HG02885 (cell line): Measurements from ENCODE around the gene ATP2A2.
A peak's percentile ranks its signal among the peaks of the same experiment; 100 is the strongest.
"Not testable (repeated sequence)": the region's sequence is repeated elsewhere in the genome, so short reads cannot be mapped to it uniquely, and the experiment has no call there.

ENCODE experiments used
- ATAC-seq: cut with Tn5 transposase; IDR thresholded peaks from one replicate; pipeline ENCODE4 v1.9.1; 2021; ENCODE audit warnings: mild to moderate bottlenecking; ENCODE audit not compliant: unreplicated experiment, poor library complexity

The ATP2A2 gene

DNA sequence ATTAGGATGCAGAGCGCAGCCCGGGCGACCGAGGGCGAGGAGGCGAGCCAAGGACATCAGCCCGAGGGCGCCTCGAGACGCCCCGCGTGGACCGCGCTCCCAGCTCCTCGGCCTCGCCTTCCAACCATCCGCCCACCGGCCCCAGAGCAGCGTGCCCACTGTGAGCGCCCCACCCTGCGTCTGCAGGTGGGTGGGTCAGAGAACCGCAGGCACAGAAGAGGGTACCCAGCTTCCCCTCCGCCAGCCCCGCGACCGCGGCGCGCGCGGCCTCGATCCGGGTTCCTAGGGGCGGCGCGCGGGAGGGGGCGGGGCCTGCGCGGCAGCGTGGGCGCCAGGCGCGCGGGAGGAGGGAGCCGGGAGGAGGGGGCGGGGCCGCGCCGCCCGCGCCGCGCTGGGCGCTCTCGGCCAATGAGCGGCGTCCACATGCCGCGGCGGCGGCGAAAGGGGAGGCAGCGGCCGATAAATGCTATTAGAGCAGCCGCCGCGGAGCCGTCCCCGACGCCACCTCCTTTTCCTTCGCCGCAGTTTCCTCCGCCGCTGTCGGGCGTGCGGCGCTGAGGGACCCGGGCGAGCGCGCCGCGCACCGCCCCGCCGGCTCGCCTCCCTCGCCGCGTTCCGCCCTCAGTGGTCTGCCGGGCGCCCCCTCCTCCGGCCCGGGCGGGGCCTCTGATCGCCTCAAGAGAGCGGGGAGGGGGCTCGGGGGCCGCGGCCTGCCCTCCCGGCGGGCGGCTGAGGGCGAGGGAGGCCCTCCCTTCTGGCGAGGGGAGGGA, at the start of gene ATP2A2:
ATP2A2 (plus strand) TSS at position 469 of the 770 bp plus-strand sequence. CDS start 543 bp downstream, outside the sequence.
- ATAC-seq, result peak; percentile 78

DNA sequence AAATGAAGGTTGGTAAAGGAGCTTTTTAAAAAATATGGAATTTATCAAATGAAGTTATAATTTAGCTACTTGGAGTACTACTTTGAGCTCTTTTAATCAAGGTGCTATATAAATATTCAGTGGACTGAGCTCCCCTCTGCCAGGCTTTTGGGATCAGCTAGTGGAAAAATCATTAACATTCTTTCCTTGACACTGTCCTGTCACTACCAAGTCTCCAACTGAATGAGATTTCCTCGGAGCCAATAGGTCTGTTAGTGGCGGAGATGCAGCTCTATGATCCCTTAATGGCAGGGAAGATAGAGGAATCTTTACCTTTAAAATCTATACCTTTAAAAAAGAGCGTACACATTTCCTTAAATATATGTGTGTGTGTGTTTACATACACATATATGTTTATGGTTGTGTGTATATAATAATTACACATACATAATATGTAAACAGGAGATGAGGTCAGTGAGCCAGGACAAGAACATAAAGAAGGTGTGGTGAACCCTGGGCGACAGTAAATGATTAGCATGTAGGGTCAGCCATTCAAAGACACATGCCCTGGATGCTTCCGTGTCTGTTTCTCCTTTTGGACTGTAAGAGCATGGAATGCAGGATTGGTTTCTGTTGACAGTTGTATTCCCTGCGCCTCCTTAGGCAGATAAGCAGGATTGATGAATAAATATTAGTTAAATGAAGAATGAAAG, 47.7 kb upstream of the ATP2A2 start:
- no peak for ATAC-seq

DNA sequence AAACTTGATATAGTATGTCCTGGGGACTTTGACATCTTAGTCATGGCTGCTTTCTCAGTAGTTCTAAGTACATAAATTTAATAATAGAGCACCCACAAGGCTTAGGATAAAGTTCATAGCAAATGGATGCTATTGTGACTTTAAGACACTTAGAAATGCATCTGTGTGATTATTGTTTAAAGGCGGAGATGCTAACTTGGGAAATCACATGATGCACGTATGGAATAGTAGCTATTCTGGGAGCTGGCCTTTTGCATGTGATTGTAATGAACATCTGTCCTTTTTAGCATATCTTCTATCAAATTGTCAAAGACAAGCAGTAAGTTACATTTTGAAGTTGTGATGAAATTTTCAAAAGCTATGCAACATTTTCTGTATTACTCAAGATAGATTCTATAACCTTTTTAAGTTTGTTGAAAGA, 46.7 kb upstream of the ATP2A2 start:
- ATAC-seq, result no peak

DNA sequence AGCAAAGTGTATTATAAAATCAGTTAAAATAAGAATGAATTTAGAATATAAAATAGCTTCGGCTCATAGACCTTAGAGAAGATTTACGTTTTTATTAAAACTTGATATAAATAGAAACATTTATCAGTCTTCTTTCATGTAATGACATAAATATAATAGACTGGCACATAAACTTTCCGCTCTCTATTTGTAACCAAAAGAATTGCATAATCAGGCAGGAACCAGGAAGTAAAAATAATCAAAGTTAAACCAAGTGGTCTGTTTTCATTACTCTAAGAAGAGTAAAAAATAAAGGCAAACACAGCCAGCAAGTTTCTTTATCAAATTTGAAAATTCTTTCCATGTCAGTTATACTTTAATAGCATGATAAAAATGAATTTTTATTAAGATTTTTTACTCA, 46.3 kb upstream of the ATP2A2 start:
- no peak for ATAC-seq

DNA sequence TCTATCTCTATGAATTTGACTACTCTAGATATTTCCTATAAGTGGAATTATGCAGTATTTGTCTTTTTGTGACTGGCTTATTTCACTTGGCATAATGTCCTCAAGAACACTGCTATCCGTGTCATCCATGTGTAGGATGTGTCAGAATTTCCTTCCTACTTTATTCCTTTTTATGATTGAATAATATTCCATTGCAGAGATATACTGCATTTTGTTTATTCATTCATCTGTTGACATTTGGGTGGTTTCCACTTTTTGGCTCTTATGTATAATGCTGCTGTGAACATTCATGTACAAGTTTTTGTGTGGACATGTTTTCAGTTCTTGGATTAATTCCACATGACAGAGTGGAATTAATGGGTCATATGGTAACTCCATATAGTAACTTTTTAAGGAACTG, 45.7 kb upstream of the ATP2A2 start:
- no peak for ATAC-seq

DNA sequence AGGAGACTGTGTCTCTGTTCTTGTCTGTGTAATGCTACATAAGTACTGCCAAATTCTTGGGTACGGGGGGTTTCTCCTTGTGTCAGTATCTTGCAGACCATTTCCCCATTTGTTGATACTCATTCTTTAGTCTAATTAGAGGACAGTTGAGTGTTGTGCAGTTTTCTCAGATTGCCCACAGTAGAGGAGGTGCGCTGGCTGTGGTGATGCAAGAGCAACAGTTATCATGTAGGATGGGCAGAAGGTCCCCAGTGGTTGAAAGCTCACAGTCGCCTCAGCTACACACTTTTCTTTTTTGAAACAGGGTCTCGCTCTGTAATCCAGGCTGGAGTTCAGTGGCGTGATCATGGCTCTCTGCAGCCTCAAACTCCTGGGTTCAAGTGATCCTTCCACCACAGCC, 37.8 kb upstream of the ATP2A2 start:
- ATAC-seq, result no peak

DNA sequence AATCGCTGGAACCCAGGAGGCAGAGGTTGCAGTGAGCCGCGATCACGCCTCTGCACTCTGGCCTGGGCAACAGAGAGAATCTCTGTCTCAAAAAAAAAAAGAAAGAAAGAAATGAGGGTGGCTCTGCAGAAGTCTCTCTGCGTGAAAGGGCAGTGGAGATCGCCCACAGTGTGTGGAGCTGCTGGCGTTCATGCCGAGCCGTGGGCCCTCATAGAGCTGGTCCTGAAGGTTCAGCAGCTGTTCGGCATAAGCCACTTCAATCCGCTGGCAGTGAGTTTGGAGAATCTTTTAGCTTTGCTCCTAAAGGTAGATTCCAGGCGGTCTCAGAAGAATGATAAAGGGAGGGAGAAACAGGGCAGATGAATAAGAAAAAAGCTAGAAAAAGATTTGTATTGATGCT, 36.7 kb upstream of the ATP2A2 start:
- ATAC-seq, result no peak

DNA sequence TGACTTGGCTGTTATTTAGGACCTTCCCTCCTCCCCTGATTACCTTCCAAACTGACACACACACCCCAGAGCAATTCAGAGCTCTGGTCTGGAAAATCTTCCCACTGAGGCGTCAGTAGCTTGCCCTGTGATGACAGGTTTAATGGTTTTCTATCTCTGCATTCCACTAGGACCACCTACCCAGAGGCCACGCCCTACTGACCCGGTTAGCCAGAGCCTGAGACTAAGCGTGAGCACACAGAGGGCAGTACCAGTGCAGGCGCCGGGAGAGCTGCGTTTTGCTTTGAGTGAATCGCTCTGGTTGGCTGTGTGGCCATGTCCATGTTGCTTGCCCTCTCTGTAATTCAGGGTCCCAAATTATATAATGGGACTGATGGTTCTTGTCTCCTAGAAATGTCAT, 36.2 kb upstream of the ATP2A2 start:
- ATAC-seq, result no peak

DNA sequence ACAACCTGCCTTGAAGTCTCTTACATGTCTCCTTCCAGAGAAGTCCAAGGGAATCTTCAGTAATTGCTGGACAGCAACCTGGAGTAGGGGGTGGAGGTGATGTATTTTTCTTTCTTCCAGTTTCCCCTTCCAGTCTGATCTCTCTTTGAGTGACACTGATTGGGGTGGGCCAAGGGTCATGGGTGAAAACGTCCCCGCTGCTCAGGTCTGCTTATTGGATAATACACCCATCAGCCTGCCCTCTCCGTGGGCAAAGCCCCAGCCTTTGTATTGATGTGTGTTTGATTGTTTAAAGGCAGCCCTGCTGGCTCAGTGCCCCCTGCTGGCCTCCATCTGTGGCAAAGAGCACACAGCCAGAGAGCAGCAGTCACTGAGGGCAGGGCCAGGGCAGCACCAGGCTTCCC, 35.7 kb upstream of the ATP2A2 start:
- no peak for ATAC-seq

DNA sequence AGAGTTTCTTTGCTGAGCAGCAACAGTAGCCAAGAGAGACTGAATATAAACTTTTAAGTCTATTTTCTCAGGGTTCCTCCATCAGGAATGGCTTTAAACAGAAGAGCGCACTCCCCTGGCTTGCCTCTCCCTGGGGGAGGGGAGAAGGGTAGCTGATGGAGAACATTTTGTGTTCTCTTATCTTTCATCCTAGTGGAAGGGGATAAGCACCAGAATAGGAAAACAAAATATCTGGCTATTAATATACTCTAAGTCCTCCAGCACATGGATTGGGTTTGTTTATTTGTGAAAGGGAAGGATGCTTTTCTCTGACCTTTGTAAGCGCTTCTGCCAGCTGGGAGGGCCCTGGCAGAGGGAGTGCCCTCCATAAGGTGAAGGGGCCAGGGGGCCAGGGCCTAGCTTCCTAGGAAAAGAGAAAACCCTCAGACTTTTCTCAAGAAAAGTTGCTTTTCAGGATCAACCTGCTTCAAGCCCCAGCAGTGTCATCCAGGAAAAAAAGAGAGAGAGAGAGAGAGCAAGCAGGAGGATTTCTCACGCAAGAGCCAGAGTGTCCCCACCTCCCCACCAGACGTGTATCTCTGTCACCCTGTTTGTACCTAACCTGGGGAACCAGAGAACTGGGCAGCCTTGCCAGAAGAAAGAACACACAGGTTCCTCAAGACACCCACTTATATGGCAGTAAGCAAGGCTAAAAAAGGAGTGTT, 34.3 kb upstream of the ATP2A2 start:
- ATAC-seq, result no peak

DNA sequence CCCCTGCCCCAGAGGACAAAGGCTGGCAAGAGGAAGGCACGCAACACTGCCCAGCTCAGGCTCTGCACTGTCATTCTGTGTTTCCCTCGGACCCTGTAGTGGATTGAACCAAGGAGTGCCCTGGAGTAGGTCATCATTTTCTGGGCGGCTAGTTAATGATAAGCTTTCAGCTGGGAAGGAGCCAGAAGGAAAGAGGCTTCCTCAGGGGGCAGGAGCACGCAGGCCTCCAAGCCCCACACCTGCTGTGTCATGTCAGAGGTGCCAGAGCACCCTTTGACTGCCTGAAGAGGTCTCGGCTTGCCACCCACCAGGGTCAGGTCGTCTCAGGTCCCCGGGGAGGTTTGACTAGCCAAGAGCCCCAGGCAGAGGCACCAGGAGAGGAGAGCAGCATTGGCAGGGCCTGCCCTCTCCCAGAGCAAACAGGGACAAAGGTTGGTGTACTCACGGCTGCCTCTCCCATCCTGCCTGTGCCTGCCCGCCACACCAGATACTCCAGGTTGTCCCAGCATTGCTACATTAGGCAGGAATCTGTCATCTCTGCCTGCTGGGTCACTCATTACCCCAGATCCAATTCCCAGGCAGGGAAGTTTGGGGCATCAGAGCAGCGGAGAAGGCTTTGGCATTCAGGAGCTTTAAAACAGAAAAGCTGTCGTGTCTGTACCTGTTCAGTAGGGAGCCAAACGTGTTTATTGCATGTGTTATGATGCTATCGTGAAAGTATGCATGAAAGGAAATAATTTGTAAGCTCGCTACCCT, 33.5 kb upstream of the ATP2A2 start:
- no peak for ATAC-seq

DNA sequence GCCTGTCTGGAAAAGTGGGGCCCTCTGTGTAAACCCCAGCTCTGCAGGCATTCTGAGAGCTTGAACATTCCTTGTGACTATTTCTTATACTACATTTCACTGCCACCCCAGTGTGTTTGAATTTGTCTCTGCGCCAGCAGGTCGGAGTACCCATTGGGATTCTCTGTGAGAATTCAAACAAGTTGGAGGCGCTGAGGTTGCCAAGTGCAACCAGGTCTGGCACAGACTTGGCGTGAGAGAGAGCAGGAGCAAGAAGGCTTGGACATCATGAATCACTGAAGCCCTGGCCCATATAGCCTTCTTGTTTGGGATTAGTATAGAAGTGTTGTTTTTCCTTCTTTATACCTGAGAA, 33.0 kb upstream of the ATP2A2 start:
- ATAC-seq, result no peak

DNA sequence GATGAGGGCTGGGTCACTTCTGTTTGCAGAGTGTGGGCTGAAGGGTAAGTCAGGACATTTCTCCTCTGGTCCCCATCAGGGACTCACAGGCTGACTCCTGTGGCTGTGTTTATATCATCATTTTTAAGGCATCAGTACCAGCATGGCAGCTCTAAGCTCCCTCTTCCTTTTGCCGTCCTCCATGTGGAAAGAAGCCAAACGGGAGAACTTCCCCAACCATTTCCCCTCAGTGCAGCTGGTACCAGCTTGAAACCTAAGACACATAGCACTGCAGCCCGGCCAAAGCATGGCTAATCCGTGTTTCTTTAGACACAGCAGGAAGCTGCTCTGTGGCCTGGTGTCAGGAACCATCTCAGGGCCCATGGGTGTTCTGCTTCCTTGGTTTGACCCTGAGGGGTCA, 31.9 kb upstream of the ATP2A2 start:
- ATAC-seq, result no peak

DNA sequence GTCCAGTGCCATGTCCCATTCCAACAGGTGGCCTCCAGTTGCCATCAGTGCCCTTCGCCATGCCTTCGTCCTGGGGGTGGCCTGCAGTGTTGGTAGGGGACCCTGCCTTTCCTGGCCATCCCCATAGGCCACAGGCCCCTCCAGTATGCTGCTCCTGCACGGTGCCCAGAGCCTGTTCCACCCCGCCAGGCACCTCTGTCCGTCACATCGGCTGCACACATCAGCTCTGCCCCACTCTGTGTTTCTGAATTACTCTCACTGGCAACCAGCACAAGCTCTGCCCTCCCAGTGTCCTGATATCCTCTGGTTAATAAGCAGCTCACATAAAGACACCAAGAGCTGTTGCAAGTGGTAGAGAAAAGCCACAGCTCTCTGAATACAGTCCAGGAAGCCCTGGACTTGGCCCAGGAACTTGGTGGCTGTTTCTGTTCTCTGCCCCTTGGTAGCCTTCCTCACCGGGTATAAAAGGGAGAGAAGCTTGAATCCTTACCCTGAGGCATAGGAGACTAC, 31.3 kb upstream of the ATP2A2 start:
- ATAC-seq, result no peak

DNA sequence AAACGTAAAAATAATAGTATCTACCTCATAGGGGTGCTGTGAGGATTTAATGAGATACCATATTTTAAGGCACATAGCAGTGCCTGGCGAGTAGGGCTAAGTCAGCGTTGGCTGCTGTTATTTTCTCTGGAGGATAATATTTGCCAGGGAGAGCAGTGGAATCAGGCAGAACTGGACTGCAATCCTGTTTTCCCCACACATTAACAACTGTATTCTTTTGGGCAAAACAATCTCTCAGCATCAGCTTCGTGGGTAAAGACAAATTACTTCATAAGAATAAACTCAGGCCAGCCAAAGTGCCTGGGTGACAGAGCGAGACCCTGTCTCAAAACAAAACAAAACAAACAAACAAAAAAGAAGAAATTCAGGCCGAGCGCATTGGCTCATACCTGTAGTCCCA, 29.7 kb upstream of the ATP2A2 start:
- no peak for ATAC-seq

DNA sequence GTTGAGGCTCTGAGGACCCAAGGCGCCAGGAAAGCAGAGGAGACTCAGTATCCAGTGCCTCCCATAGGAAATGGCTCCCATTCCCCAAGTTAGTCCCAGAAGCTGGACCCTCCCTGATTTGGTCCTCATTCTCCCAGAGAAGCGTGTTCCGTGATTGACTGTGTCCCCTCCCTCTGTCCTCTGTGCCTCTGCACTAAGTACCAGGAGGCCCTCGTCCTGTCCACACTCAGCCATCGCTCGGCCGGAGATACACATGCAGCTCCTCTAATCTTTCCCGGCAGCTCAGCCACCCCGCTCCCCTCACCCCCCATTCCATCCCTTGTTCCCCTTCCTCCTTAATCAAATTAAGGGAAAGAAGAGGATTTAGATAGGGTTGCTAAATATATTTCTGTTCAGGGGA, 28.3 kb upstream of the ATP2A2 start:
- ATAC-seq, result no peak

DNA sequence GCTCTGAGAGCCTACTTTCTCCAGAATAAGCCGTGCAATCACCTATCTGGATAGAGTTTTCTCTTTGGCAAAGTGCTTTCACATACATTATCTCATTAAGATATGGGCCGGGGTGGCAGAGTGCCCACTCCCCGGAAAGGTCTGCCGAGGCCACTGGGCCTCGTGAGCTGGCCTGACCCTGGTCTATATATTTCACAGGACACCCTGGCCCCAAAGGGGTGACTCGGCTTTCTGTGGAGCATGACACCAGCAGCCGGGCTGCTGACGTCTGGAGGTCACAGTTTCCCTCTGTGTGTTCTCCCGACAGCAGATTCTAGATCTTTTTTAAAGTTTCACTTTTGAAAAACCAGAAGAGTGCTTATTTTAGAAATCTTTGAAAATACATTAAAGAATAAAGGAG, 27.9 kb upstream of the ATP2A2 start:
- ATAC-seq, result no peak

DNA sequence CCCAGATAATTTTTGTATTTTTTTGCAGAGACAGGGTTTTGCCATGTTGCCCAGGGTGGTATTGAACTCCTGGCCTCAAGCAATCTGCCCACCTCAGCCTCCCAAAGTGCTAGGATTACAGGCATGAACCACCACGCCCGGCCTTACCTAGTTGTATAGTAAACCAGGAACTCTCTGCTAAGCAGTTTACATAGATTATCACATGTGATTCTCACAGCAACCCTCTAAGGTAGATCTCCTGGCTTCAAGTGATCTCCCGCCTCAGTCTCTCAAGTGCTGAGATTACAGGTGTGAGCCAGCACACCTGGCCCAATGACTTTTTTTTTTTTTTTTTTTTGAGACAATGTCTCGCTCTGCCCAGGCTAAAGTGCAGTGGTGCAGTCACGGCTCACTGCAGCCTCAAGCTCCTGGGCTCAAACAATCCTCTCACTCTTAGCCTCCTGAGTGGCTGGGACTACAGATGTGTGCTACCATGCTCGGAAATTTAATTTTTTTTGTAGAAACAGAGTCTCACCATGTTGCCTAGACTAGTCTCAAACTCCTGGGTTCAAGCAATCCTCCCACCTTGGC, 26.0 kb upstream of the ATP2A2 start:
- no peak for ATAC-seq

DNA sequence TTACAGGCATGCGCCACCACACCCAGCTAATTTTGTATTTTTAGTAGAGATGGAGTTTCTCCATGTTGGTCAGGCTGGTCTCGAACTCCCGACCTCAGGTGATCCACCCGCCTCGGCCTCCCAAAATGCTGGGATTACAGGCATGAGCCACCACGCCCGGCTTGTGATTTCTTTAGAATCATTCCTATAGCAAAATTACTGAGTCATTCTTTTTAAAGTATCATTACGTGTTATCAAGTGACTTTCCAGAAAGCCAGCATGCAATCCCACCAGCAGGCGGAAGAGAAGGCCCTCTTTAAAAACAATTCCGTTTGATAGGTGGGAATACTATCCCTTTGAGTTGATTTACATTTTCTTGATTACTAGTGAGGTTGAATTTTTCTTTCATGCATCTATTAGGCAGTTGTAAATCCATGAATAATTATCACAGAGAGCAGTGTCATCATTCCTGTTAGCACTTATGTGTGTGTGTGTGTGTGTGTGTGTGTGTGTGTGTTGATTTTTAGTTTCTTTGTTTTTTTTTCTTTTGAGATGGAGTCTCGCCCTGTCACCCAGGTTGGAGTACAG, 25.1 kb upstream of the ATP2A2 start:
- ATAC-seq, result not testable (repeated sequence)
